HepG2 (cell line): ENCODE data around the gene USP38. TPM values are rescaled to one million over a fixed set of nuclear protein-coding genes. Genes with fewer than 3 reads are reported as not detected.

ENCODE experiments used
- ATAC-seq: fragments of 200-7000 bp; cut with Tn5 transposase; 3 replicates; pipeline ENCODE4 v1.9.1; 2020; ENCODE audit warnings: mild to moderate bottlenecking, moderate library complexity
- BruUV-seq: library from RNA; stranded (reverse); fragments of 400-500 nt; replicated peaks from 2 replicates; lab custom pipeline; 2021; lab: Mats Ljungman, UMichigan
- CTCF ChIA-PET: fragments of 300-600 bp; formaldehyde crosslinking; extraction: SDS; loops from one replicate; lab custom pipeline; 2021; ENCODE audit warnings: low total read pairs, inconsistent platforms, low intra/inter-chr PET ratio; lab: Yijun Ruan, JAX
- POLR2A ChIA-PET: fragments of 350-600 bp; sonication (Branson Sonifier 250); formaldehyde crosslinking; loops from one replicate; lab custom pipeline; 2020; ENCODE audit warnings: antibody characterized with exemption, inconsistent platforms; lab: Yijun Ruan, JAX
- DNase-seq: peaks from one replicate; pipeline ENCODE4 v3.0.0-alpha.2; 2015; ENCODE audit warnings: low spot score
- FAIRE-seq: peaks from 3 replicates; lab custom pipeline; 2011; peaks lifted over from hg19 to GRCh38; lab: Jason Lieb, UNC
- H2AFZ ChIP-seq: one replicate; pipeline ENCODE4 v1.6.1; 2011; ENCODE audit warnings: low read length, inconsistent platforms
- H3K27ac ChIP-seq: fragments of 300-600 bp; 3 replicates; pipeline ENCODE4 v1.8.0; 2011; ENCODE audit warnings: mixed run types, mild to moderate bottlenecking, mixed read lengths, low read length, inconsistent platforms; ENCODE audit not compliant: insufficient read depth; ENCODE audit errors: extremely low read length
- H3K27me3 ChIP-seq, 2 experiments: fragments of 200-600 bp in 1 of 2; 2 replicates in 1 of 2; 3 replicates in 1 of 2; pipeline versions ENCODE4 v1.6.0 to v1.8.0; 2011; ENCODE audit warnings: low read length in 2 of 2, mild to moderate bottlenecking in 2 of 2, moderate library complexity in 2 of 2, inconsistent platforms in 1 of 2; ENCODE audit not compliant: insufficient read depth in 2 of 2, control insufficient read depth in 1 of 2
- H3K36me3 ChIP-seq, 2 experiments: fragments of 200-600 bp in 1 of 2; replicated peaks in 1 of 2; 2 replicates in 1 of 2; 3 replicates in 1 of 2; pipeline versions ENCODE4 v1.5.1 to v1.8.0; 2011; ENCODE audit warnings: low read length in 2 of 2, inconsistent platforms in 1 of 2; ENCODE audit not compliant: insufficient read depth in 2 of 2, control insufficient read depth in 1 of 2
- H3K4me1 ChIP-seq: 2 replicates; pipeline ENCODE4 v1.5.1; 2012; ENCODE audit warnings: low read length, inconsistent platforms; ENCODE audit not compliant: insufficient read depth
- H3K4me2 ChIP-seq: 2 replicates; pipeline ENCODE4 v1.6.0; 2011; ENCODE audit warnings: low read depth, low read length, inconsistent platforms
- H3K4me3 ChIP-seq, 3 experiments: fragments of 200-600 bp in 1 of 3; sonication (generic), shearing (Covaris generic) in 1 of 3; replicated peaks in 1 of 3; 2 replicates each; pipeline ENCODE4 v1.5.1; 2011 to 2016; ENCODE audit warnings: low read length in 3 of 3, inconsistent platforms in 2 of 3, low read depth in 2 of 3, mild to moderate bottlenecking in 2 of 3, control low read depth in 1 of 3, mixed read lengths in 1 of 3; ENCODE audit not compliant: insufficient read depth in 1 of 3
- H3K79me2 ChIP-seq: one replicate; pipeline ENCODE4 v1.6.1; 2011; ENCODE audit warnings: low read length, inconsistent platforms; ENCODE audit not compliant: insufficient read depth
- H3K9ac ChIP-seq: 2 replicates; pipeline ENCODE4 v1.6.0; 2011; ENCODE audit warnings: mild to moderate bottlenecking, low read depth, low read length, inconsistent platforms; ENCODE audit not compliant: insufficient read depth
- H3K9me3 ChIP-seq: 2 replicates; pipeline ENCODE4 v1.5.1; 2012; ENCODE audit warnings: mild to moderate bottlenecking, low read length
- H4K20me1 ChIP-seq: 2 replicates; pipeline ENCODE4 v1.6.0; 2011; ENCODE audit warnings: inconsistent platforms, mild to moderate bottlenecking, low read length, moderate library complexity; ENCODE audit not compliant: insufficient read depth
- CREM ChIP-seq, 2 experiments: sonication (generic) in 1 of 2; formaldehyde crosslinking in 1 of 2; IDR thresholded peaks; 2 replicates each; pipeline versions ENCODE4 v1.4.0 to v1.6.1; 2016 to 2020; ENCODE audit warnings: antibody characterized with exemption in 1 of 2, mild to moderate bottlenecking in 1 of 2, missing genetic modification reagents in 1 of 2
- DPF2 ChIP-seq: sonication (generic); formaldehyde crosslinking; IDR thresholded peaks from 2 replicates; pipeline ENCODE4 v1.4.0; 2020; ENCODE audit warnings: mild to moderate bottlenecking, low read depth, missing genetic modification reagents, borderline replicate concordance
- KDM5B ChIP-seq: sonication (generic); formaldehyde crosslinking; IDR thresholded peaks from 2 replicates; pipeline ENCODE4 v1.4.0; 2020; ENCODE audit warnings: missing genetic modification reagents, mild to moderate bottlenecking, borderline replicate concordance
- KLF11 ChIP-seq: IDR thresholded peaks from 2 replicates; pipeline ENCODE4 v1.6.1; 2016; ENCODE audit warnings: missing compliant biosample characterization
- MAFG ChIP-seq: sonication (generic); formaldehyde crosslinking; IDR thresholded peaks from 2 replicates; pipeline ENCODE4 v1.5.1; 2020; ENCODE audit warnings: mild to moderate bottlenecking, missing genetic modification reagents
- PHF5A ChIP-seq: IDR thresholded peaks from one replicate; pipeline ENCODE4 v1.6.1; 2018; ENCODE audit warnings: low read depth, missing genetic modification reagents; ENCODE audit not compliant: unreplicated experiment
- RFX3 ChIP-seq: IDR thresholded peaks from 2 replicates; pipeline ENCODE4 v1.6.1; 2016; ENCODE audit warnings: missing biosample characterization, missing genetic modification reagents
- ZBTB42 ChIP-seq: sonication (generic); formaldehyde crosslinking; IDR thresholded peaks from 2 replicates; pipeline ENCODE4 v1.5.0; 2020; ENCODE audit warnings: mild to moderate bottlenecking, missing genetic modification reagents
- ZNF121 ChIP-seq: sonication (generic); formaldehyde crosslinking; IDR thresholded peaks from 2 replicates; pipeline ENCODE4 v1.5.0; 2020; ENCODE audit warnings: mild to moderate bottlenecking, missing genetic modification reagents
- ZNF143 ChIP-seq: sonication (generic); formaldehyde crosslinking; IDR thresholded peaks from 2 replicates; pipeline ENCODE4 v1.4.0; 2020; ENCODE audit warnings: missing genetic modification reagents
- ZNF205 ChIP-seq: IDR thresholded peaks from 2 replicates; pipeline ENCODE4 v1.6.1; 2018; ENCODE audit warnings: missing biosample characterization, missing genetic modification reagents
- ZNF326 ChIP-seq: sonication (generic); formaldehyde crosslinking; IDR thresholded peaks from 2 replicates; pipeline ENCODE4 v1.4.0; 2020; ENCODE audit warnings: missing genetic modification reagents, borderline replicate concordance
- ZNF331 ChIP-seq: sonication (generic); formaldehyde crosslinking; IDR thresholded peaks from 2 replicates; pipeline ENCODE4 v1.4.0; 2020; ENCODE audit warnings: missing genetic modification reagents
- ZNF343 ChIP-seq: sonication (generic); formaldehyde crosslinking; IDR thresholded peaks from 2 replicates; pipeline ENCODE4 v1.4.0; 2020; ENCODE audit warnings: mild to moderate bottlenecking, missing genetic modification reagents
- ZNF569 ChIP-seq: sonication (generic); formaldehyde crosslinking; IDR thresholded peaks from 2 replicates; pipeline ENCODE4 v1.5.0; 2020; ENCODE audit warnings: mild to moderate bottlenecking, missing genetic modification reagents, moderate library complexity, borderline replicate concordance
- ZSCAN31 ChIP-seq: sonication (generic); formaldehyde crosslinking; IDR thresholded peaks from 2 replicates; pipeline ENCODE4 v1.5.0; 2020; ENCODE audit warnings: low read depth, mild to moderate bottlenecking, missing genetic modification reagents
- WGBS: methylation state at CpG from one replicate; pipeline ENCODE4 v1.1.6; 2017; ENCODE audit warnings: low lambda C conversion rate; 5-methylcytosine and 5-hydroxymethylcytosine counted together
- in situ Hi-C: cut with HindIII; loops from 2 replicates; pipeline ENCODE4 v1.10.0; 2017; ENCODE audit warnings: low pct_unique_long_range_greater_than_20kb; ENCODE audit not compliant: extremely low pct_ligation_motif_present
- intact Hi-C: fragments of 100-400 bp; cut with micrococcal nuclease; formaldehyde crosslinking; loops from one replicate; pipeline ENCODE4 v1.10.0; 2022; ENCODE audit not compliant: unreplicated experiment
- polyA plus RNA-seq, 8 experiments: library from polyadenylated mRNA; depleted of rRNA in 3 of 8; stranded (reverse) in 7 of 8; unstranded in 1 of 8; fragments of >200 nt; fragmentation: Illumina TruSeq in 4 of 8; extraction: Trizol in 4 of 8; gene quantifications; 2 replicates each; pipeline versions ENCODE4 v1.2.1 to v1.2.3, GENCODE V29; 2011 to 2016; ENCODE audit warnings: low read depth in 4 of 8, missing spikeins in 1 of 8, mixed read lengths in 1 of 8; ENCODE audit not compliant: insufficient read depth in 1 of 8
- total RNA-seq, 5 experiments: library from RNA; depleted of rRNA; stranded (reverse); fragments of >200 nt; fragmentation: Illumina TruSeq; extraction: Trizol; gene quantifications; 2 replicates each; pipeline ENCODE4 v1.2.3, GENCODE V29; 2016; ENCODE audit warnings: low read depth in 1 of 5

Gene USP38
- total and polyA plus RNA-seq, 2 of the 13 experiments (the other 11 are each of a cell fraction or from before 2014, with no cell fraction given) = 4.5 to 11.8 TPM

DNA sequence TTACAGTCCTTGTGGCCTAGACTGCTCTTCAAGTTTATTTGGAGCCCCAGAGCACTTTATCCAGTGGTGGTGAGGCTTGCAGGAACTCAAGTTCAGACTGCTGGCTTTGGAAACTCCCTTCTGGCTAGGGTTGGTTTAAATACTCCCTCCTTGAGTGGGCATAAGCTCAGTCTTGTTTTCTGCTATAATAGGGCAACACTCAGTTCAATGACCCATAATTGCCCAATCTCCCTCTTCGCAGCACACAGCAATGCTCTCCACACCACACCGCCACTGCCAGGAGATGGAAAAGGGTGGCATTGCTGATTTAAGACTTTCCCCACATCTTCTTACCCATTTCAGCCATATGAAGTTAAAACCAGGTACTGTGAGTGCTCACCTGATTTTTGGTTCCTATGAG lies 27.9 kb upstream of the USP38 start:
- in situ Hi-C loops = no loop called here
- POLR2A ChIA-PET = no interaction called here
- TF ChIP-seq RFX3 (CRISPR knock-in tag) (no peak), ZNF326 (CRISPR knock-in tag) (no peak), ZNF569 (CRISPR knock-in tag) (no peak), ZNF143 (CRISPR knock-in tag) (no peak), CREM (IDR thresholded peaks at IDR 0.05) (no peak), CREM (CRISPR knock-in tag; IDR thresholded peaks at IDR 0.05) (no peak), KLF11 (CRISPR knock-in tag) (no peak), DPF2 (CRISPR knock-in tag) (no peak), ZNF205 (CRISPR knock-in tag) (no peak), KDM5B (CRISPR knock-in tag) (no peak), ZNF343 (CRISPR knock-in tag) (no peak), ZNF331 (CRISPR knock-in tag) (no peak), MAFG (CRISPR knock-in tag) (no peak), ZNF121 (CRISPR knock-in tag) (no peak), ZBTB42 (CRISPR knock-in tag) (no peak), ZSCAN31 (CRISPR knock-in tag) (no peak), PHF5A (no peak)
- intact Hi-C loops = no loop called here
- 10% methylated on average over 2 of the region's 2 CpGs for WGBS
- ATAC-seq = no peak
- CTCF ChIA-PET = no interaction called here
- BruUV-seq = no TSS peak
- Histone ChIP-seq H3K4me2 (no peak overlapping the region), H3K27me3 (no peaks in the 10 kb centered on the region), H3K79me2 (no peaks in the 10 kb centered on the region), H2AFZ (no peak overlapping the region), H3K4me3 (no peak overlapping the region), H3K27ac (no peak overlapping the region), H3K9ac (no peak overlapping the region), H4K20me1 (no peaks in the 10 kb centered on the region), H3K36me3 (no peaks in the 10 kb centered on the region), H3K4me1 (no peaks in the 10 kb centered on the region), H3K9me3 (no peaks in the 10 kb centered on the region)
- FAIRE-seq = no peak
- DNase-seq = no peak
